HEK293 (cell line): ENCODE data around the gene RASGRP1.

ENCODE experiments used
- CTCF ChIP-seq: fragments of 450-650 bp; formaldehyde crosslinking; IDR thresholded peaks from 2 replicates; pipeline ENCODE4 v1.5.1; 2016; ENCODE audit warnings: missing biosample characterization, missing genetic modification characterization
- PRDM4 ChIP-seq: fragments of 450-650 bp; formaldehyde crosslinking; IDR thresholded peaks from 2 replicates; pipeline ENCODE4 v1.5.1; 2017; ENCODE audit warnings: missing biosample characterization, missing genetic modification characterization
- YY1 ChIP-seq: fragments of 450-650 bp; formaldehyde crosslinking; IDR thresholded peaks from 2 replicates; pipeline ENCODE4 v1.5.1; 2018; ENCODE audit warnings: missing biosample characterization, missing genetic modification characterization
- ZBTB8A ChIP-seq: fragments of 450-650 bp; formaldehyde crosslinking; IDR thresholded peaks from 2 replicates; pipeline ENCODE4 v1.5.1; 2016; ENCODE audit warnings: missing biosample characterization, missing genetic modification characterization
- ZNF18 ChIP-seq: fragments of 450-650 bp; formaldehyde crosslinking; IDR thresholded peaks from 2 replicates; pipeline ENCODE4 v1.5.1; 2016; ENCODE audit warnings: missing biosample characterization, missing genetic modification characterization
- ZNF394 ChIP-seq: fragments of 450-650 bp; formaldehyde crosslinking; IDR thresholded peaks from 2 replicates; pipeline ENCODE4 v1.5.1; 2016; ENCODE audit warnings: missing biosample characterization, missing genetic modification characterization, mild to moderate bottlenecking, moderate library complexity, borderline replicate concordance
- ZNF654 ChIP-seq: fragments of 450-650 bp; formaldehyde crosslinking; IDR thresholded peaks from 2 replicates; pipeline ENCODE4 v1.5.1; 2016; ENCODE audit warnings: low read depth, missing biosample characterization, missing genetic modification characterization
- ZSCAN30 ChIP-seq: fragments of 450-650 bp; IDR thresholded peaks from 2 replicates; pipeline ENCODE4 v1.5.1; 2018; ENCODE audit warnings: missing biosample characterization, mild to moderate bottlenecking, missing genetic modification characterization, moderate library complexity

- TF ChIP-seq ZNF394 (tag by site-specific recombination) (no peak), CTCF (tag by site-specific recombination) (no peak), ZNF18 (tag by site-specific recombination) (no peak), PRDM4 (tag by site-specific recombination) (no peak), YY1 (tag by site-specific recombination) (no peak), ZSCAN30 (tag by site-specific recombination) (no peak), ZBTB8A (no peak), ZNF654 (tag by site-specific recombination) (no peak)
Measured at GRCh38 chr15:38458646-38459045, 106.0 kb downstream of the RASGRP1 start.
